Thyroid gland (tissue), 4 donors: ENCODE results near the gene SLC6A16.

Experiments used
- POLR2A ChIP-seq, 2 donors: fragments of 450-650 bp; IDR thresholded peaks; one replicate each; pipeline ENCODE4 v1.6.1; 2017; ENCODE audit warnings: antibody characterized with exemption in 2 of 2, mild to moderate bottlenecking in 2 of 2, moderate library complexity in 1 of 2
- TF ChIP-seq, protein P1 (sequence below), 6 experiments: fragments of 200-600 bp in 3 of 6; fragments of 450-650 bp in 3 of 6; sonication (generic) in 3 of 6; IDR thresholded peaks; one replicate each; pipeline ENCODE4 v1.5.1; 2016 to 2019; ENCODE audit warnings: antibody characterized with exemption in 6 of 6, mild to moderate bottlenecking in 2 of 6, inconsistent platforms in 1 of 6, moderate library complexity in 1 of 6

DNA sequence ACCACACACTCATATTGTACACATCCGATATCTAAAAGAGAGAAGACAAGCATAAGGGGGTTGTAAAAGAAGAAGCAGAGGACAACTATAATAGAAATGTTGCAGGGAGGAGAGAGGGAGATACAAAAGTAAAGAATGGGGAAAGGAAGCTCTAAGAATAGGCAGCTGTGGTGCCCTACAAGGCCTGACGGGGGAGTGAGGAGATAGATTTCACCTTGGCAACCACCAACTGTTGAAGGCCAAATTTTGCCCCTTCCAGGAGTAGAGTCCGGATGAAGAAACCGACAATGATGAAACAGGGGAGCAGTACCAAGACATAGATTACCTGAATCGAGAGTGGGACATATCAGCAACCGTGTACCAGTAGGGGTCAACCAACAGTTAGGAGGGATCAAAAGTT lies 15.9 kb downstream of the SLC6A16 start:
- TF ChIP-seq, protein P1, sequence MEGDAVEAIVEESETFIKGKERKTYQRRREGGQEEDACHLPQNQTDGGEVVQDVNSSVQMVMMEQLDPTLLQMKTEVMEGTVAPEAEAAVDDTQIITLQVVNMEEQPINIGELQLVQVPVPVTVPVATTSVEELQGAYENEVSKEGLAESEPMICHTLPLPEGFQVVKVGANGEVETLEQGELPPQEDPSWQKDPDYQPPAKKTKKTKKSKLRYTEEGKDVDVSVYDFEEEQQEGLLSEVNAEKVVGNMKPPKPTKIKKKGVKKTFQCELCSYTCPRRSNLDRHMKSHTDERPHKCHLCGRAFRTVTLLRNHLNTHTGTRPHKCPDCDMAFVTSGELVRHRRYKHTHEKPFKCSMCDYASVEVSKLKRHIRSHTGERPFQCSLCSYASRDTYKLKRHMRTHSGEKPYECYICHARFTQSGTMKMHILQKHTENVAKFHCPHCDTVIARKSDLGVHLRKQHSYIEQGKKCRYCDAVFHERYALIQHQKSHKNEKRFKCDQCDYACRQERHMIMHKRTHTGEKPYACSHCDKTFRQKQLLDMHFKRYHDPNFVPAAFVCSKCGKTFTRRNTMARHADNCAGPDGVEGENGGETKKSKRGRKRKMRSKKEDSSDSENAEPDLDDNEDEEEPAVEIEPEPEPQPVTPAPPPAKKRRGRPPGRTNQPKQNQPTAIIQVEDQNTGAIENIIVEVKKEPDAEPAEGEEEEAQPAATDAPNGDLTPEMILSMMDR (IDR thresholded peaks at IDR 0.05) = no peak
- TF ChIP-seq POLR2A (IDR thresholded peaks at IDR 0.05) = no peak
